ENCODE results near the gene TEKT5. TPM values are rescaled to one million over a fixed set of nuclear protein-coding genes. Genes with fewer than 3 reads are reported as not detected.

TEKT5 gene
- total and polyA plus RNA-seq, 9 of the 15 experiments (the other 6 are each of a cell fraction or from before 2014, with no cell fraction given): 0.10 to 0.19 TPM; not detected in 7

DNA sequence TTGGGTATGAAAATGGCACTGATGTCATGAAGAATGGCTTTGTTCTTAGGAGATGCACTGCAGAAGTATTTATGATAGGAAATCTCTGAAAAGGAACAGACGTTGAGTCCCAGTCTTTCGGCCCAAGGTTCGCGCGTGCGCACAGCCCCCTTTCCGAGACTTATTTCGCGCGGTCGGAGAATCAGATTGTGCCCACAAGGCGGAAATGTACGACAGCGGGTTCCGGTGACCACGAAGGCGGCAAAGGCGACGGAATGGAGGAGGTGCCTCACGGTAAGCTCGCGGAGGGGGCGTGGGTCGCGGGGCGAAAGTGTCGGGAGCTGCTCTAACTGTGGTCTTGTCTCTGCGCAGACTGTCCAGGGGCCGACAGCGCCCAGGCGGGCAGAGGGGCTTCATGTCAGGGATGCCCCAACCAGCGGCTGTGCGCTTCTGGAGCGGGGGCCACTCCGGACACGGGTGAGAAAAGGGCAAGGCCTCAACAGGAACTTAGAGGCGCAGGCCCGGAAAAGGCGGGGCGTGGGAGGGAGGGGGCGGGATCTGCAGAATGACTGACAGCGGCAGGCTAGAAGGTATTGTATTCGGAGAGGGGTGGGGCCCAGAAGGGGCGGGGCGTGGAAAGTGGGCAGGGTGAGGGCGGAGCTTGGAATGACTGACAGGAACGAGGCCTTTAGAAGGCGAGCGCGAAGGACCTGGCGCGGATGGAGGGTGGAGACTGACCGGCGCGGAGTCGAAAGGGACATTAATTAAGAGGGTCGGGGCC lies 49.1 kb upstream of the TEKT5 start, which contains the start of gene NUBP1 (continued):
- TF ChIP-seq, protein P1, sequence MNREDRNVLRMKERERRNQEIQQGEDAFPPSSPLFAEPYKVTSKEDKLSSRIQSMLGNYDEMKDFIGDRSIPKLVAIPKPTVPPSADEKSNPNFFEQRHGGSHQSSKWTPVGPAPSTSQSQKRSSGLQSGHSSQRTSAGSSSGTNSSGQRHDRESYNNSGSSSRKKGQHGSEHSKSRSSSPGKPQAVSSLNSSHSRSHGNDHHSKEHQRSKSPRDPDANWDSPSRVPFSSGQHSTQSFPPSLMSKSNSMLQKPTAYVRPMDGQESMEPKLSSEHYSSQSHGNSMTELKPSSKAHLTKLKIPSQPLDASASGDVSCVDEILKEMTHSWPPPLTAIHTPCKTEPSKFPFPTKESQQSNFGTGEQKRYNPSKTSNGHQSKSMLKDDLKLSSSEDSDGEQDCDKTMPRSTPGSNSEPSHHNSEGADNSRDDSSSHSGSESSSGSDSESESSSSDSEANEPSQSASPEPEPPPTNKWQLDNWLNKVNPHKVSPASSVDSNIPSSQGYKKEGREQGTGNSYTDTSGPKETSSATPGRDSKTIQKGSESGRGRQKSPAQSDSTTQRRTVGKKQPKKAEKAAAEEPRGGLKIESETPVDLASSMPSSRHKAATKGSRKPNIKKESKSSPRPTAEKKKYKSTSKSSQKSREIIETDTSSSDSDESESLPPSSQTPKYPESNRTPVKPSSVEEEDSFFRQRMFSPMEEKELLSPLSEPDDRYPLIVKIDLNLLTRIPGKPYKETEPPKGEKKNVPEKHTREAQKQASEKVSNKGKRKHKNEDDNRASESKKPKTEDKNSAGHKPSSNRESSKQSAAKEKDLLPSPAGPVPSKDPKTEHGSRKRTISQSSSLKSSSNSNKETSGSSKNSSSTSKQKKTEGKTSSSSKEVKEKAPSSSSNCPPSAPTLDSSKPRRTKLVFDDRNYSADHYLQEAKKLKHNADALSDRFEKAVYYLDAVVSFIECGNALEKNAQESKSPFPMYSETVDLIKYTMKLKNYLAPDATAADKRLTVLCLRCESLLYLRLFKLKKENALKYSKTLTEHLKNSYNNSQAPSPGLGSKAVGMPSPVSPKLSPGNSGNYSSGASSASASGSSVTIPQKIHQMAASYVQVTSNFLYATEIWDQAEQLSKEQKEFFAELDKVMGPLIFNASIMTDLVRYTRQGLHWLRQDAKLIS (CRISPR knock-in tag; IDR thresholded peaks at IDR 0.05): no peak
- TF ChIP-seq RFX5 (IDR thresholded peaks at IDR 0.05; ENCODE audit: low read depth, low read length) (no peak), PTBP1 (IDR thresholded peaks at IDR 0.05; ENCODE audit: low read depth, low read length) (no peak), MXI1 (IDR thresholded peaks at IDR 0.05; ENCODE audit: low read depth, low read length) (peak; percentile 100), SAFB (IDR thresholded peaks at IDR 0.05; ENCODE audit: borderline replicate concordance, low read depth, low read length) (0 out of 2 replicates have a peak, but pooled peaks have one; percentile 45), PRMT5 (CRISPR knock-in tag; IDR thresholded peaks at IDR 0.05) (no peak), DMBX1 (CRISPR knock-in tag; IDR thresholded peaks at IDR 0.05; ENCODE audit: borderline replicate concordance) (no peak; the same call in 1 of the 2 replicates), TCF7 (IDR thresholded peaks at IDR 0.05; ENCODE audit: borderline replicate concordance) (no peak), PHB (CRISPR knock-in tag; IDR thresholded peaks at IDR 0.05) (no peak)
- TF ChIP-seq, protein P2, sequence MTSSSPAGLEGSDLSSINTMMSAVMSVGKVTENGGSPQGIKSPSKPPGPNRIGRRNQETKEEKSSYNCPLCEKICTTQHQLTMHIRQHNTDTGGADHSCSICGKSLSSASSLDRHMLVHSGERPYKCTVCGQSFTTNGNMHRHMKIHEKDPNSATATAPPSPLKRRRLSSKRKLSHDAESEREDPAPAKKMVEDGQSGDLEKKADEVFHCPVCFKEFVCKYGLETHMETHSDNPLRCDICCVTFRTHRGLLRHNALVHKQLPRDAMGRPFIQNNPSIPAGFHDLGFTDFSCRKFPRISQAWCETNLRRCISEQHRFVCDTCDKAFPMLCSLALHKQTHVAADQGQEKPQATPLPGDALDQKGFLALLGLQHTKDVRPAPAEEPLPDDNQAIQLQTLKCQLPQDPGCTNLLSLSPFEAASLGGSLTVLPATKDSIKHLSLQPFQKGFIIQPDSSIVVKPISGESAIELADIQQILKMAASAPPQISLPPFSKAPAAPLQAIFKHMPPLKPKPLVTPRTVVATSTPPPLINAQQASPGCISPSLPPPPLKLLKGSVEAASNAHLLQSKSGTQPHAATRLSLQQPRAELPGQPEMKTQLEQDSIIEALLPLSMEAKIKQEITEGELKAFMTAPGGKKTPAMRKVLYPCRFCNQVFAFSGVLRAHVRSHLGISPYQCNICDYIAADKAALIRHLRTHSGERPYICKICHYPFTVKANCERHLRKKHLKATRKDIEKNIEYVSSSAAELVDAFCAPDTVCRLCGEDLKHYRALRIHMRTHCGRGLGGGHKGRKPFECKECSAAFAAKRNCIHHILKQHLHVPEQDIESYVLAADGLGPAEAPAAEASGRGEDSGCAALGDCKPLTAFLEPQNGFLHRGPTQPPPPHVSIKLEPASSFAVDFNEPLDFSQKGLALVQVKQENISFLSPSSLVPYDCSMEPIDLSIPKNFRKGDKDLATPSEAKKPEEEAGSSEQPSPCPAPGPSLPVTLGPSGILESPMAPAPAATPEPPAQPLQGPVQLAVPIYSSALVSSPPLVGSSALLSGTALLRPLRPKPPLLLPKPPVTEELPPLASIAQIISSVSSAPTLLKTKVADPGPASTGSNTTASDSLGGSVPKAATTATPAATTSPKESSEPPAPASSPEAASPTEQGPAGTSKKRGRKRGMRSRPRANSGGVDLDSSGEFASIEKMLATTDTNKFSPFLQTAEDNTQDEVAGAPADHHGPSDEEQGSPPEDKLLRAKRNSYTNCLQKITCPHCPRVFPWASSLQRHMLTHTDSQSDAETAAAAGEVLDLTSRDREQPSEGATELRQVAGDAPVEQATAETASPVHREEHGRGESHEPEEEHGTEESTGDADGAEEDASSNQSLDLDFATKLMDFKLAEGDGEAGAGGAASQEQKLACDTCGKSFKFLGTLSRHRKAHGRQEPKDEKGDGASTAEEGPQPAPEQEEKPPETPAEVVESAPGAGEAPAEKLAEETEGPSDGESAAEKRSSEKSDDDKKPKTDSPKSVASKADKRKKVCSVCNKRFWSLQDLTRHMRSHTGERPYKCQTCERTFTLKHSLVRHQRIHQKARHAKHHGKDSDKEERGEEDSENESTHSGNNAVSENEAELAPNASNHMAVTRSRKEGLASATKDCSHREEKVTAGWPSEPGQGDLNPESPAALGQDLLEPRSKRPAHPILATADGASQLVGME (CRISPR knock-in tag; IDR thresholded peaks at IDR 0.05): peak; percentile 66; the same call in 1 of the 2 replicates
- TF ChIP-seq, protein P3, sequence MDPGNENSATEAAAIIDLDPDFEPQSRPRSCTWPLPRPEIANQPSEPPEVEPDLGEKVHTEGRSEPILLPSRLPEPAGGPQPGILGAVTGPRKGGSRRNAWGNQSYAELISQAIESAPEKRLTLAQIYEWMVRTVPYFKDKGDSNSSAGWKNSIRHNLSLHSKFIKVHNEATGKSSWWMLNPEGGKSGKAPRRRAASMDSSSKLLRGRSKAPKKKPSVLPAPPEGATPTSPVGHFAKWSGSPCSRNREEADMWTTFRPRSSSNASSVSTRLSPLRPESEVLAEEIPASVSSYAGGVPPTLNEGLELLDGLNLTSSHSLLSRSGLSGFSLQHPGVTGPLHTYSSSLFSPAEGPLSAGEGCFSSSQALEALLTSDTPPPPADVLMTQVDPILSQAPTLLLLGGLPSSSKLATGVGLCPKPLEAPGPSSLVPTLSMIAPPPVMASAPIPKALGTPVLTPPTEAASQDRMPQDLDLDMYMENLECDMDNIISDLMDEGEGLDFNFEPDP (CRISPR knock-in tag; IDR thresholded peaks at IDR 0.05): no peak
- TF ChIP-seq, protein P4, sequence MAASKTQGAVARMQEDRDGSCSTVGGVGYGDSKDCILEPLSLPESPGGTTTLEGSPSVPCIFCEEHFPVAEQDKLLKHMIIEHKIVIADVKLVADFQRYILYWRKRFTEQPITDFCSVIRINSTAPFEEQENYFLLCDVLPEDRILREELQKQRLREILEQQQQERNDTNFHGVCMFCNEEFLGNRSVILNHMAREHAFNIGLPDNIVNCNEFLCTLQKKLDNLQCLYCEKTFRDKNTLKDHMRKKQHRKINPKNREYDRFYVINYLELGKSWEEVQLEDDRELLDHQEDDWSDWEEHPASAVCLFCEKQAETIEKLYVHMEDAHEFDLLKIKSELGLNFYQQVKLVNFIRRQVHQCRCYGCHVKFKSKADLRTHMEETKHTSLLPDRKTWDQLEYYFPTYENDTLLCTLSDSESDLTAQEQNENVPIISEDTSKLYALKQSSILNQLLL (CRISPR knock-in tag; IDR thresholded peaks at IDR 0.05; ENCODE audit: borderline replicate concordance): no peak
- TF ChIP-seq, protein P5, sequence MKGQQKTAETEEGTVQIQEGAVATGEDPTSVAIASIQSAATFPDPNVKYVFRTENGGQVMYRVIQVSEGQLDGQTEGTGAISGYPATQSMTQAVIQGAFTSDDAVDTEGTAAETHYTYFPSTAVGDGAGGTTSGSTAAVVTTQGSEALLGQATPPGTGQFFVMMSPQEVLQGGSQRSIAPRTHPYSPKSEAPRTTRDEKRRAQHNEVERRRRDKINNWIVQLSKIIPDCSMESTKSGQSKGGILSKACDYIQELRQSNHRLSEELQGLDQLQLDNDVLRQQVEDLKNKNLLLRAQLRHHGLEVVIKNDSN (CRISPR knock-in tag; IDR thresholded peaks at IDR 0.05): no peak
